LHCN-M2 (cell line): ENCODE data around the gene LSR. TPM values are rescaled to one million over a fixed set of nuclear protein-coding genes. Genes with fewer than 3 reads are reported as not detected.

Experiments
- DNase-seq: peaks from one replicate; pipeline ENCODE4 v3.0.0-alpha.2; 2012; ENCODE audit warnings: low read depth
- total RNA-seq: library from RNA; depleted of rRNA; stranded (reverse); fragments of >200 nt; gene quantifications from 2 replicates; pipeline ENCODE4 v1.2.3, GENCODE V29; 2014

LSR gene
- total RNA-seq, 1 experiment from 2014 or later: 2.6 TPM

- peak; percentile 18 for DNase-seq
Measured at GRCh38 chr19:35267353-35267817, 18.6 kb downstream of the LSR start.

GRCh38 chr19:35267818-35268535, 19.2 kb downstream of the LSR start:
- DNase-seq: peak; percentile 56

- peak; percentile 73 for DNase-seq
Measured at GRCh38 chr19:35268536-35269437, 20.0 kb downstream of the LSR start, which contains the start of gene USF2. USF2 (plus strand) TSS chr19:35268962; CDS start chr19:35269102, 140 bp downstream.

- peak; percentile 78 for DNase-seq
Measured at GRCh38 chr19:35269438-35270117, 20.8 kb downstream of the LSR start.

GRCh38 chr19:35270381-35270811, 21.6 kb downstream of the LSR start:
- DNase-seq: no peak

- no peak for DNase-seq
Measured at GRCh38 chr19:35271546-35271945, 22.7 kb downstream of the LSR start.

GRCh38 chr19:35272122-35272719, 23.4 kb downstream of the LSR start:
- DNase-seq: no peak

- DNase-seq: no peak
Measured at GRCh38 chr19:35272954-35273649, 24.3 kb downstream of the LSR start.

- no peak for DNase-seq
Measured at GRCh38 chr19:35273686-35274259, 25.0 kb downstream of the LSR start.

- DNase-seq: no peak
Measured at GRCh38 chr19:35274323-35274722, 25.5 kb downstream of the LSR start.

GRCh38 chr19:35276706-35277281, 28.0 kb downstream of the LSR start:
- no peak for DNase-seq

GRCh38 chr19:35278578-35279284, 29.9 kb downstream of the LSR start:
- no peak for DNase-seq

- no peak for DNase-seq
Measured at GRCh38 chr19:35279374-35279773, 30.6 kb downstream of the LSR start.

- DNase-seq: no peak
Measured at GRCh38 chr19:35279985-35280821, 31.4 kb downstream of the LSR start.

- no peak for DNase-seq
Measured at GRCh38 chr19:35281303-35281702, 32.5 kb downstream of the LSR start.

GRCh38 chr19:35284153-35285094, 35.6 kb downstream of the LSR start:
- no peak for DNase-seq

GRCh38 chr19:35285095-35285449, 36.3 kb downstream of the LSR start:
- DNase-seq: no peak
